Limb (tissue), 2 donors: ENCODE data around the gene MEX3C.

Source experiments
- DNase-seq, 2 donors: peaks; one replicate each; pipeline ENCODE4 v3.0.0-alpha.2; 2016; ENCODE audit errors: extremely low spot score in 2 of 2

The MEX3C gene

DNA sequence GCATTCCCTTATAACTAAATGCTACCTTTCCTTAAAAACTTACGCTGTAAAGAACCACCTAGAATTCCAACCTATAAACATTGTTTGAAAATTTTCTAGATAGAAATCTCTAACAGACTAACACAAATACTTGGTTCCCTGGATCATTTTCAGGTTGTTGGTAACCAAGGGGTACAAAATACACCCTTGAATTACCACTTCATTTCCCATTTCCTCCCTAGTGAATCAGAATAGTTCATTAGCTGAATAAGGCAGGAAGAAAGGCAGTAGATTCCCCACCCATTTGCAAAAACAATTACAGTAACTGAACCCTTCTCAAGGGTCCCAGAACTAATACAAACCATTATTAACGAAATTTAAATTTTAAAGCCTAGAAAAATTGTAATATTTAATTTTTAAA lies 5.5 kb downstream of the MEX3C start:
- no peak for DNase-seq

DNA sequence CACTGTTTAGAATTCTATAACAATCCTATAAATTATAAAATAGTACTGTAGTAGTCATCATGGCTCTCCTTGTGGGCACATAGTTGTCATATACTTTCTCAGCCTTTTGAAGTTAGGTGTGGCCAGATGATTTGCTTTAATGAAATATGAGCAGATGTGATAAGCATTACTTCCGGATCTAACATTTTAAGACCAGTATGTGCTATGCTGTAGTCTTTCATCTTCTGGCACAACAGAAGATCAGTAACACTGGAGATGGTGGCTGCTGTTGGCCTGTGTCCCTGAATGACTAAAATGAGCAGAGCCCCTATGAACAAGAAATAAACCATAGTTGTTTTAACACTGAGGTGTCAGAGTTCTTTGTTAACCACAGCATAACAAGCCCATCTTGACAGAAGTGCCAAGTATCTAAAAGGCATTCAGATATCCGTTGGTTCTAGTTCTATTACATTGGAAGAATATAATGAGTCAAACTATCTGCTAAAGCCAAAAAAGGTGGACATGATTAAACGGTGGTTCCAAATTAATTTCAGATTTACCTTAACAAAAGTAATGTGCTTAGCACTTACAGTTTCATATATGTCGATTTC lies 6.3 kb downstream of the MEX3C start:
- no peak for DNase-seq

DNA sequence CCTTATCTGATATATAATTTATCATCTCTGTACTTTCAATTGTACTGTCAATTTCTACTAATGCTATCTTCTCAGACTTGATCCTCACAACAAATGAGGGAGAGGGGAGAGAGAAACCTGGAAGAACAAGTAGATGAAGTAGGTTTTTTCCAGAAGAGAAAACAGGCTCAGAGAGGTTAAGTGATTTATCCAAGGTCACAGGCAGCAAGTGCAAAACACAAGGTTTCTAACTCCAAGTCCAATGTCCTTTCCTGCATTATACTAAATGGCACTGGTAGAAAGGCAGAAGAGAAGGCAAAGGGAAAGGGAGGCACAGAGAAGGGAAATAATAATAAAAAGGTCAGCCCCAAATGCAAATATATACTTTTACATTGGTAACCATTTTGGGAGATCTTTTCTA lies 7.5 kb downstream of the MEX3C start:
- no peak for DNase-seq

DNA sequence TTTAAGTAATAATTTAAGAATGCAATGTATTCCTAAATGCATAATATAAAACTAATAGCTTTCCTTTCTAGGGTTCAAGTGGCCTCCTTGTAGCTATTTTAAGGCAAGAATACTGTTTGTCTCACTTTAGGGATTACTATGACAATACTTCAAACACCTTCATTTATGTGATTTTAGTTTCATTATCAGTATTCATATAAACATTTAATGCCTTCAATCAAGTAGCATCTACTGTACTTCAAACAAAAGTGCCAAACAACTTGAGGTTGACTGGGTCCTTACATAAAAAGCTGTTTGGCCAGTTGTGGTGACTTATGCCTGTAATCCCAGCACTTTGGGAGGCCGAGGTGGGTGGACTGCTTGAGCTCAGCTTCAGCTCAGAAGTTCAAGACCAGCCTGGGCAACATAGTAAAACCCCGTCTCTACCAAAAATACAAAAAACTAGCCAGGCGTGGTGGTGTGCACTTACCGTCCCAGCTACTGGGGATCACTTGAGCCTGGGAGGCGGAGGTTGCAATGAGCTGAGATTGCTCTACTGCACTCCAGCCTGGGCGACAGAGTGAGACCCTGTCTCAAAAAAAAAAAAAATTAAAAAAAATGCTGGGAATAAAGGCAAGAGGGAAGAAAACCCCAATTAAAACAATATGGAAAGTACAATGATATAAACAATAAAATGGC lies 9.3 kb downstream of the MEX3C start:
- no peak for DNase-seq

DNA sequence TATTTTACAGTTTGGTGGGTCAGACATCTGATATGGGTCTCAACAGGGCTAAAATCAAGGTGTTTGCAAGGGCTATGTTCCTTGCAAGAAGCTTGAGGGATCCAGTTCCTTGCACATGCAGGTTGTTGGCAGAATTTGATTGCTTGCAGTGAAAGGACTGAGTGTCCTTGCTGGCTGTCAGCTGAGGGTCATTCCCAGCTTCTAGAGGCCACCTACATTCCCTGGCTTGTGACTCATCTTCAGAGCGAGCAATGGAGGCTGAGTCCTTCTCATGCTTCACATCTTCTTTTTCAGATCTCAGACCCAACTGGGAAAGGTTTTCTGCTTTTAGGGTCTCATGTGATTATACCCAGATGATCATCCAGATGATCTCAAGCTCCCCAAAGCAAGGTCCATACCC lies 12.4 kb downstream of the MEX3C start:
- DNase-seq, result no peak

DNA sequence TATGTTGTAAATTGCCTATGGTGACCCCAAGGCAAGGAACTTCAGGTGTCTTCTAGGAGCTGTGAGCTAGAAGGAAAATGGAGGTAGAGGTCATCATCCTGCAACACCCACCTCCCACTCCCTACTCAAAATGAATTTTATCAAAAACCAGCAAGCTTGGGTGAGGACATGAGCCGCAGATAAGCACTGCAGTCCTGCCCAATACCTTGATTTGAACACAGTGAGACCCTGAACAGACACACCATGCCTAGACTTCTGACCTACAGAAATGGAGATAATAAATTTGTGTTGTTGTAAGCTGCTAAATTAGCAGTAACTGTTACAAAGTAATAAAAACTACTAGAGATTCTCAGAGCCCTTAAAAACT lies 13.4 kb downstream of the MEX3C start:
- no peak for DNase-seq

DNA sequence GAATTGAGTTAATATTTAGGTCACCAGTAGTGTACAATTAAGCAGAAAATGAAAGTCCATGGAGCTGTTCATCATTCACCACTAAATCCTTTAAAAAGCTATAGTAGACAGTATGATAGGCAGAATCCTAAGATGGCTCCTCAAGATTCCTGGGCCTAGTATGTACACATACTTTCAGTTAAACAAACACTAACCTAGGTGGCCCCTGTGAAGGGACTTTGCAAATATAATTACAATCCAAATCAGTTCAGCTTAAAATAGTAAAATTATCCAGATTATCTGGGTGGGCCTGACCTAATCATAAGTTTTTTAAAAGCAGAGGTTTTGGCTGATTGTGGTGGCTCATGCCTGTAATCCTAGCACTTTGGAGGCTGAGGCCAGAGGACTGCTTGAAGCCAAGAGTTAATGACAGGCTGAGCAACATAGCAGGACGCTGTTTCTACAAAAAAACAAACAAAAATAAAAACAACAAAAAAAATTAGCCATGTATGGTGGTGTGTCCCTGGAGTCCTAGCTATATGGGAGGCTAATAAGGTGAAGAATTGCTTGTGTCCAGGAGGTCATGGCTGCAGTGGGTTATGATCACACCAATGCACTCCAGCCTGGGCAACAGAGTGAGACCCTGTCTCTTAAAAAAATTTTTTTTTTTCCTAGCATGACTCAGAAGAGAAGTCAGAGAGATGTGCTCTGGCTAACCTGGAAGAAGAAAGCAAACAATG lies 13.9 kb downstream of the MEX3C start:
- no peak for DNase-seq

DNA sequence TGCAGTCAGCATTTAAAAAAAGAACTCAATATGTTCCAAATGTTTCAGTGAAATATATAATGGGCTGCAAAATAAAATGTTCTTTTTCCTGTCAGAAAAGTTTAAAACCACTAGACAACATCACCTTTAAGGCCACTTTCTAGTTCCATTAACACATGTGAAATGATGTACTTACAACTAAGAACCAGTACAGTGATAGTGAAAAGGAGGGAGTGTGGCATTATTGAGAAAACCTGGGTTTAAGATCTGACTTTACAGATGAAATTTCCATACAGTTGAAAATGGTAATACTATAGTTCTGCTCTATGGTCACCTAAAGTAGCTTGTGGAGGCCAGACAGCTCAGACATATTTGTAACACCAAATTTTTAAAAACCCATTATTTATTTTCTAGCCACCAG lies 14.7 kb downstream of the MEX3C start:
- DNase-seq, result no peak

DNA sequence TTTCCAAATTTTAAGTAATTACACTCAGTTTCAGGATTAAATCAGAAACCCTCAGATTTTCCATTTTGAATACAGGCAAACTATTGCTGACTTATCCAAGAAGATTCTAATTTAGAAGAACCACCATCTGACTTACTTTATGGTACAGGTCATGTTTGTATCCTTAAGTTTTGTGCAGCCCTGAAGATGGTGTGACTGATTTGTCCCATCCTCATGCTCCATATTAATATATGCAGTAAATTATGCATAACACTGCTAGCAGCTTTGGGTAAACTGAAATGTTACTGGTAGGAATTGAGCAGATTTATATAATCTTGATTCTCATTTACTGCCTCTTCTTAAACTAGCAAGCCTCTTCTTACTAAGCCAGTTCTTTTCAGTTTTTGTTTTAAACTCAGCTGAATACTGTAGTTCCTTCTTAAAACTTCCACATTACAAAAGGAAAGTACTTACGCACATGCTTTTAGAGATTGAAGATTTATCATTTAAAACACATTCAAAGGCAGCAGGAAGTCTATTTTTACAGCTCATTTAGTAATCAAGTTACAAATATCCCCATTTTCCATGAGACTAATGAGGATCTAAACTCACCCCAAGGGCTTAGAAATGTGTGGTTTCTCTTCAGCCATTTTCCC lies 25.7 kb downstream of the MEX3C start:
- DNase-seq, result no peak

DNA sequence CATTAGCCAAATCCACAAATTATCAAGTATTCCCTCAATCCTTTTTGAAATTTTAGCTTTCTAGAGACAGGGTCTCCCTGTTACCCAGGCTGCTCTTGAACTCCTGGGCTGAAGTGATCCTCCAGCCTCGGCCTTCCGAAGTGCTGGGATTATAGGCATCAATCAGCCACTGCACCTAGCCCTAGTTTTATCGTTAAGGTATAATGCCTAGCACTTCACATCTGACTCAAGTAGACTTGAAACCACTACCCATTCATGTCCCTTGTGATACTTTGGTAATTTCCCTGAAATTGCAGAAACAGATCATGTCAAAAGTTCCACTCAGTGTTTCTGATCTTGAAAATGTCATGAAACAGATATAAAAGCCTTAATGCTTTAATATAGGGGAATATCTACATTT lies 26.3 kb downstream of the MEX3C start:
- no peak for DNase-seq

DNA sequence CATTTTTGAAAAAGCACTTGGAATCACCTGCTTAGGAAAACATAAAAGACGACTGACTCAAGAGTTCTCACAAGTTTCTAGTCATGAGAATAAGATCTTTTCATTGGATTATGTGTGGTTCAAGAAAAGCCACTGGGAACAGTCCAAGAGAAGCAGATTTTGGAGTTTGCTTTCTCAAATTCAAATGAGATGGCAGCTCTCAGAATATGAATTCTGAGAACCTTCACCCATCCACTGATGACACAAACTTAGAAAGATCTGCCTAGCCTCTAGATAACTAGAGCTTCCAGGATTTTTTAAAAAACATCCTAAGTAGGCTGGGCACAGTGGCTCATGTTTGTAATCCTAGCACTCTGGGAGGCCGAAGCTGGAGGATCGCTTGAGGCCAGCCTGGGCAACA lies 26.8 kb downstream of the MEX3C start:
- DNase-seq, result no peak

DNA sequence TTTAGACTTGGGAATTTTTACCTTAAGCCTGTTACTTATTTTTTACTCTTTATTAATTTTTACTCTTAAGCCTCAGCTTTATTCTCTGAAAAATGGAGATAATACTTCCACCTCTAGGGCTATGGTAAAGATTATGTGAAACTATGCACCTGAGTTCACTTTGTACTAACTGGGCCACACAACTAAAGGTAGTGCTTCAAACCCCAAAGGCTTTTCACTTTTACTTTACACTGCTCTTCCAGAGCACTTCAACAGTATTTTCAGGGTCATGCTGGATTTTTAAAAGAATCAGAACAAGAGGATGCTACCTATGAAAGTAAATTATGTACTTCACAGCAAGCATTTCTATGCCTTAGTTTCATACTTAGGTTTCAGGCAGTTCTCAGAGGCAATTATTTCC lies 27.8 kb downstream of the MEX3C start:
- no peak for DNase-seq

DNA sequence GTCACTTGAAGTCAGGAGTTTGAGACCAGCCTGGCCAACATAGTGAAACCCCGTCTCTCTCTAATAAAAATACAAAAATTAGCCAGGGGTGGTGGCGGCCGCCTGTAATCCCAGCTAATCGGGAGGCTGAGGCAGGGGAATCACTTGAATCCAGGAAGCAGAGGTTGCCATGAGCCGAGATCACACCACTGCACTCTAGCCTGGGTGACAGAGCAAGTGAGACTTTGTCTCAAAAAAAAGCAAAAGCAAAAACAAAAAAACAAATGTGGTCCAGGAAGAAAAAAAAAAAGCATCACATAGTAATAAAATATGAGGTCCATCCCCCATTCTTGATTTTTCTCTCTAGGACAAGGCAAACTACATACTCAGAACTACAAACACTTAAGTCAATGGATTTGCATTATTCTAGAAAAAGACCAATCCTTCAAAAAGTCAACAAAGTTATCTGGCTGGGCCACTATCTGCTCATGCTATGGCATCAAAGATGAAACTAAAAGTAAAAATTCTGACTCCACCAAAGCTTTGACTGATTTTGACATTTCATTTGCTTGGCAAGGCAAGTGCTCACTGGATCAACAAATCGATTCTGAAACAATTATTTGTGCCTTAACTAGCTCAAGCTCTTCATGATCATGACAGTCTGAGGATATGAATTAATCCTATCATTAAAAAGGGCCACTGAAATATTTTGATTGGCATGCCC lies 28.4 kb downstream of the MEX3C start:
- DNase-seq, result no peak

DNA sequence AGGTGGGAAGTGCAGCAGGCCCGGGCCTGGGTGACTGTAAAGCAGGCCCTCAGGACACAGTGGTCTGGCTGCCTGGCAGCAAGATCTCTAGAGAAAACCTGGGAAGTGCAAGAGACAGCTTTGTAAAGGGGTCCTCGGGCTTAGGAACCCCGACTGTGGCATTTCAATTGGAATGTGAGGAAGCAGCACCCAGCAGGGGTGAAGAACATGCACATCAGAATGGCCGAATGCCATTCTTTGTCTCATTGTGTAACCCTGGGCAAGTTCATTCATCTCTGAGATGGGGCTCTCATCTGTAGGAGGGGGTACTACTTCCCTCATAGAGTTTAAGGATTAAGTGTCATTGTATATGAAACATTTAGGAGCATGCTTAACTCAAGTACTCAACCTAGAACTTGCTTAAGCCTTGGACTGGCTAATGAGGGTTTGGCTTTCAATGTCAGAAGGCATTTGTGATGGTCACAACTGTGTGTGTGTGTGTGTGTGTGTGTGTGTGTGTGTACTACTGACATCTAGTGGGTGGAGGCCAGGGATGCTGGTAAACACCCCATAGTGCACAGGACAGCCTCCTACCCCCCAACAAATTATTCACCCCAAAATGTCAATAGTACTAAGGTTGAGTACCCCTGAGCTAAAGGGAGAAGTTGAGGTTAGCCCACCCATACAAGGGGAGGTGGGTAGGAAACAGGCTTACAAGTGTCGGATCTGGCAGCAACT lies 29.3 kb downstream of the MEX3C start:
- DNase-seq, result no peak

DNA sequence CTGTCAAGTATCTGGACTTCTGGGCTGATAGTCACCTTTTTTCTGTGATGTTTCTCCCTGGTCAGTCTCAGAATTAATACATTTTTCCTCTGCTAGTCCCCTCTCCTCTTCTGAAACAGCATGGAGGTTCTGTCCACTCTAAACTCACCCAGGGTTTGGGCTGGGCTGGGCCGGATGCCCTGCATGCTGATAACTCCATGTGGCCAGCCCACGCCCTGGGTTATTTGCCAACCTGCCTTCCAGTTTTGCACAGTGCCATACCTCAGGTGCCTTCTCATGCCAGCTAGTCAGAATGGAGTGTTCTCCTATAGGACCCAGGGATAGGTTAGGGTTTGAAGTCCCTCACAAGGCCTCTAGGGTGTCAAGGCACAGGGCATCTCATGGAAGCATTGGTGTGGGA lies 32.2 kb downstream of the MEX3C start:
- no peak for DNase-seq

DNA sequence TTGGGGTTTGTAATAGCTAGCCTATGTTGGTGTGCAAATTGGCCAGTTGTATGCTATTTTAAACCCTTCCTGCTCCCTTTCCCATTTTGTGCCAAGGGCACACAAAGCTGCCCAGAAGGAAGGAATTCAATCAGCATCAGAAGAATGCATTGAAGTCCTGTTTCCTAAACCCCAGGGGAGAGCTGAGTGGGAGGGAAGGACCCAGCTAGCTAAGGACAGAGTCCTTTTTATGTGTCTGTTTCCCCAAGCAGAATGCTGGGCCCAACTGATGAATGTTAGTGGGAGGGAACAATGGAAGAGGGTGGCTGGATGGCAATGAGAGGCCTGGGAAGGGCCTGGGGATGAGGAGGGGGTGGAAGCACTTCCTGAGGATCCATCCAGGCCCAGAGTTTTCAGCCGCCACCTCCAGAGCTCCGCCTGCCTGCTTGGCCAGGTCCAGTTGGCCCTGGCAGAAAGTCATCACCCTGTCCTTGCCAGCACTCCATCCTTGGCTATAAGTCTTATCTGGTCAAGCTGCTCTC lies 32.7 kb downstream of the MEX3C start:
- no peak for DNase-seq

DNA sequence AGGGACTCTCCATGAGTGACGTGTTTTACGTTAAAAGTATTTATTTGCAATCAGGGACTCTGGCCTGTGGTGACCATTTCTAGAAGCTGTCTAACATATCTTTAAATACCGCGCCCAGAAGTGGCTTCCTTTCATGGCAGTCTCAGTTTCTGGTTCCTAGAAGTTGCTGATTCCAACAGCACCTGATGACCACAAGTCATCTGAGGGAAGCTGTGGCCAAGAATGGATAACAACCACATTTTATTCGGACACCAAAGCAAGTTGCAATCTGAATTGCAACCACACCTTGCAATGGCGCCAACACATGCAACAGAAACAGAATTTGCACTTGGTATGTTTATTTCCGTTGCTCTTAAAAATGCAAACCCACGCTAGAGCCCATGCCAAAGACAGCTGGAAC lies 33.1 kb downstream of the MEX3C start:
- no peak for DNase-seq

DNA sequence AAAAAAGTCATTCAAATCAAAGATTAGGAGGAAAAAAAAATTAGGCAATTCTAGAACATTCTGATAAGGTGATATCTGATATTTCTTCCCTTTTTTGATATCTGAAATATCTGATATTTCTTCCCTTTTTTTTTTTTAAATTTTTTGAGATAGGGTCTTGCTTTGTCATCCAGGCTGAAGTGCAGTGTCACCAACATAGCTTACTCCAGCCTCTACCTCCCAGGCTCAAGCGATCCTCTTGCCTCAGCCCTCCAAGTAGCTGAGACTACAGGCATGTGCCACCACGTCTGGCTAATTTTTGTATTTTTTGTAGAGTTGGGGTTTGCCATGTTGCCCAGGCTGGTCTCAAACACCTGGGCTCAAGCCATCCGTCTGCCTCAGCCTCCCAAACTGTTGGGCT lies 33.9 kb downstream of the MEX3C start:
- DNase-seq, result no peak

DNA sequence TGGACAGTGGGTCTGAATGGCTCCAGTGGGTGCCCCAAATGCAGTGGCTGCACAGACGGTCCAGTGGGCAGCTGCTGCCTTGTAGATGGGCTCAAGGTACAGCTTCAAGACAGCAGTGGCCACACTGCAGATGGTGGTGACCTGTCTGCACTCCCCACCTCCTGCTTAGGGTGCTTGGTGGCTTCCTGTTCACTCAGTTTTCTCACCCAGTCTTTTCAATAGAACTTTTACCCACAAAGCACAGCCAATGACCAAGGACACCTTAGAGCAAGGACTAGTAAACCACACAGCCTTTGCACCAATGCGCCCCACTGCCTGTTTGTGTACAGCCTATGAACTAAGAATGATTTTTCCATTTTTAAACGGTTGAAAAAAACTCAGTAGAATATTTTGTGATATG lies 34.9 kb downstream of the MEX3C start:
- no peak for DNase-seq

DNA sequence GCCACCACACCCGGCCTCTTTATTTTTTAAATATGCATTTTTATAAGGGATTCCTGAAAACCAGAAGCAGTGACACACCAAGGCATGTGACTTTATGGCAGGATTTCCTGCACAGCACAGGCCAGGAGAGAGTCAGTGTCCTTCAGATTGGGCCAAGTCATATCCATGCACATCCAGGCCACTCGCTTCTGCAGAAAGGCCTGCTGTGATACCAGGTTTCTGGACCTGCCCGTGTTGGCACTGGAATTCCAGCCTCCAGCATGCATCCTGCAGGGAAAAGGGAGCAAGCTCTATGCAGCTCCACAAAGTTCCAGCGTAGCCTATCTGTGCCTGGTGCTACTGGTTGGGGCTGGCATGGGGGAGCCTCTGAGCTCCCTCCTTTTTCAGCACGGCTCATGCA lies 36.8 kb downstream of the MEX3C start:
- DNase-seq, result no peak

DNA sequence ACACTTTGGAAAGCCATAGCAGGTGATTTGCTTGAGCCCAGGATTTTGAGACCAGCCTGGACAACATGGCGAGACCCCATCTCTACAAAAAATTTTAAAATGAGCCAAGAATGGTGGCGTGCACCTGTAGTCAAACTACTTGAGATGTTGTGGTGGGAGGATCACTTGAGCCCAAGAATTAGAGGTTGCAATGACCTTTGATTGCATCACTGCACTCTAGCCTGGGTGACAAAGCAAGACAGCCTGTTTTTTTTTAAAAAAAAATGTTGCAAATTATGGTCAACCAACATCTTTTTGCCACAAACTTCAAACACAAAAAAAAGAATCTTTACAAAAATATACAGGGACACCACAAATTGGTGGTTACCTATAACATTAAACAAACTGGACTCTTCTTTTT lies 40.3 kb downstream of the MEX3C start:
- no peak for DNase-seq
